ENCODE data around the gene CCDC18.
"Not testable (repeated sequence)": the region's sequence is repeated elsewhere in the genome, so short reads cannot be mapped to it uniquely, and the experiment has no call there.

The CCDC18 gene

DNA sequence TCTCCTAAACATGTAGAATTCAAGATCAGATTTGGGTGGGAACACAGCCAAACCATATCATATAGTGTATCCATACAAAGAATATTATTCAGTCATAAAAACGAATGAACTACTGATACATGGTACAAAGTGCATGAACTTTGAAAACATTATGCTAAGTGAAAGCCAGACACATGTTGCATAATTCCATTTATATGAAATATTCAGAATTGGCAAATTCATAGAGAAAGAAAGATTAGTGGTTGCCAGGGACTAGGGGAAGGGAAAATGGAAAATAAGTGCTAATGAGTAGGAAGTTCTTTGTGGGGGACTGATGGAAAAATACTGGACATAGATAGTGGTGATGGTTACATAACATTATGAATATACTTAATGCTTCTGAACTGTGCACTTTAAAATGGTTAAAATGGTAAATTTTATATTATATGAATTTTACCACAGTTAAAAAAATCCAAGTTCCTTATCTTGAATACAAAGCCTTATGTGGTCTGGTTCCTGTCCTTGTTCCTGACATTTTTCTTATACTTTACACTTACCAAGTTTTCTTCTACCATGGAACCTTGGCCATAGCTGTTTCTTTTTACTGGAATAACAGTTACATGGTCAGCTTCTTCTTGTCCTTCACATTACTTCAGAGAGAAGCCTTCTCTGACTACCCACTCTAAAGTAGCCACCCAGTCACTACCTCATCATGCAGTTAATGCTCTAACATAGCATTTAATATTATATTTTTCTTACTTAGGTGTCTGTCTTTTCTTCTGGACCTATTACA lies 64.0 kb downstream of the CCDC18 start:
- DNase-seq: no peak

DNA sequence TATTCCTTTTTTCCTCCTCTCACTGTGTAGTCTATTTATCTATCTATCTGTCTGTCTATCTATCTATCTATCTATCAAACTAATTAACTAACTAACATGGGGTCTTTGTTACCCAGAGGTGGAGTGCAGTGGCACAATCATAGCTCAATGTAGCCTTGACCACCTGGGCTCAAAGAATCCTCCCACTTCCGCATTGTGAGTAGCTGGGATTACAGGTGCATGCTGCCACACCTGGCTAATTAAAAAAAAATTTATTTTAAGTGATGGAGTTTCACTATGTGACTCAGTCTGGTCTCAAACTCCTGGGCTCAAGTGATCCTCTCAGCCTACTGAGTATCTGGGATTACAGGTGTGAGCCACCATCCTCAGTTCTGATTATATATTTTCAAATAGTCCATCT lies 71.4 kb downstream of the CCDC18 start:
- DNase-seq: no peak

DNA sequence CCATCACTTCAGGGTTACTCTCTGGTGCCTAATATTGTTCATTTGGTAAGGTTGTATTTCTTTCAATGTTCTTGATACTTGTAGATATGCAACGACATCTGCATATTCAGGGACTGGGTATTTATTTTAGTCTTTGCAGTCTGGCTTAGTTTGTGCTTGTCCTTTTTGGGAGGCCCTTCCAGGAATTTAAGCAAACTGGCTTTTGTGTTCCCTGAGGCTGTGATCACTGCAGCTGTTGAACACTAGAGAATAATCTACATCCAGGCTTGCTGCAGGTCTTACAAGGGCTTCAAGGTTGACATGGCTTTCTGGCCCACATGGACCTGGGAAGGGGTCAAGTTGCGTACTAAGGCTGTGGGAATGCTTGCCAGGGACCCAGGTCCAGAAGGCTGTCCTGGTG lies 72.1 kb downstream of the CCDC18 start:
- no peak for DNase-seq

GRCh38 chr1:93253516-93253915 lies 73.0 kb downstream of the CCDC18 start:
- no peak for DNase-seq

- no peak for DNase-seq
These were observed 74.9 kb downstream of the CCDC18 start for GRCh38 chr1:93255222-93256079.

- no peak for DNase-seq
These were observed 75.9 kb downstream of the CCDC18 start for GRCh38 chr1:93256433-93256832.

GRCh38 chr1:93257889-93258288 lies 77.4 kb downstream of the CCDC18 start:
- no peak for DNase-seq

DNA sequence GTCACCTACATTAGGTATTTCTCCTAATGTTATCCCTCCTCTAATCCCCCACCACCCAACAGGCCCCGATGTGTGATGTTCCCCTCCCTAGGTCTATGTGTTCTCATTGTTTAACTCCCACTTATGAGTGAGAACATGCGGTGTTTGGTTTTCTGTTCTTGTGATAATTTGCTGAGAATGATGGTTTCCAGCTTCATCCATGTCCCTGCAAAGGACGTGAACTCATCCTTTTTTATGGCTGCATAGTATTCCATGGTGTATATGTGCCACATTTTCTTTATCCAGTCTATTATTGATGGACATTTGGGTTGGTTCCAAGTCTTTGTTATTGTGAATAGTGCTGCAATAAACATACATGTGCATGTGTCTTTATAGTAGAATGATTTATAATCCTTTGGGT lies 80.2 kb downstream of the CCDC18 start:
- not testable (repeated sequence) for DNase-seq

- no peak for DNase-seq
These were observed 82.1 kb downstream of the CCDC18 start for GRCh38 chr1:93262645-93263044.

DNA sequence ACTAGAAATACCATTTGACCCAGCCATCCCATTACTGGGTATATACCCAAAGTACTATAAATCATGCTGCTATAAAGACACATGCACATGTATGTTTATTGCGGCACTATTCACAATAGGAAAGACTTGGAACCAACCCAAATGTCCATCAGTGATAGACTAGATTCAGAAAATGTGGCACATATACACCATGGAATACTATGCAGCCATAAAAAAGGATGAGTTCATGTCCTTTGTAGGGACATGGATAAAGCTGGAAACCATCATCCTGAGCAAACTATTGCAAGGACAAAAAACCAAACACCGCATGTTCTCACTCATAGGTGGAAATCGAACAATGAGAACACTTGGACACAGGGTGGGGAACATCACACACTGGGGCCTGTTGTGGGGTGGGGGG lies 88.4 kb downstream of the CCDC18 start:
- not testable (repeated sequence) for DNase-seq

DNA sequence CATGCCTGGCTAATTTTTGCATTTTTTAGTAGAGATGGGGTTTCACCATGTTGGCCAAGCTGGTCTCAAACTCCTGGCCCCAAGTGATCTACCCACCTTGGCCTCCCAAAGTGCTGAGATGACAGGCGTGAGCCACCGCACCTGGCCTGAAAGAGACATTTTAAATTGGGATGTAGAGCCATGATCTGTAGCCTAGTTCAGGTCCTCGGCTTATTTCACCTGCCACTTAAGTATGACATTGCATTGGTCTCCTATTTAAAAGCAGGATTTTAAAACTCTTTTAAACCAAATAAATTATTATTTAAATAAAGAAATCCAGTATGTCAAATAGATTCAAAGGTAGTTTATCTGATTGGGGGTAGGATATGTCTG lies 94.7 kb downstream of the CCDC18 start:
- not testable (repeated sequence) for DNase-seq

DNA sequence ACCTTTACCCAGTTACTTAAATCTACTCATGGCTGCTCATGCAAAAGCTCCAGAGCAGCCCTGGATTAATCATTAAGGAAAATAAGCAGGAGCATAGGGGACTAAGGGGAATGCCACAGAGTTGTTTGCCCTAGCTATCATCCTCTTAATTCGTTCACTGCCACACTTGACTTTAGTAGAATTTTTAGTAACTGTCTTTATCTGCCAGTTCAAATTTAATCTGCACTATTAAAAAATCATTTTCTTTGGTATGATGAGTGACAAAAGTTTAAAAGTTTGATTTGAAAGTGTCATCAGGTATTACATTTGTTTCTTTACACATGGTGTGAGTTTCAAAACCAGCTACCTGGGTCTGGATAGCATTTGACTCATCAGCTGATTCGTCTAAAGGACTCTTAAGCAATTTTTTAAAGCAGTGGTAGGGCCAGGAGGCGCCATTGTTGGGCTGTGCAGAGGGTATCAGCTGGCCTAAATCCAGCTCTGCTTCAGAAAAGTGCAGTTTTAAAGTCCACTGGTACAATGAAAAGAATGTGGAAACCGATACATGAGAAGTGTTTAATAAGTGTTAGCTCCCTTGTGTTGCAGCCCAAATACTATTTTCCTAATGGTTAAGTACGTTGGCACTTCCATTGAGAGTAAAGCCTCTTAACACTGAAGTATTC lies 95.2 kb downstream of the CCDC18 start:
- no peak for DNase-seq

DNA sequence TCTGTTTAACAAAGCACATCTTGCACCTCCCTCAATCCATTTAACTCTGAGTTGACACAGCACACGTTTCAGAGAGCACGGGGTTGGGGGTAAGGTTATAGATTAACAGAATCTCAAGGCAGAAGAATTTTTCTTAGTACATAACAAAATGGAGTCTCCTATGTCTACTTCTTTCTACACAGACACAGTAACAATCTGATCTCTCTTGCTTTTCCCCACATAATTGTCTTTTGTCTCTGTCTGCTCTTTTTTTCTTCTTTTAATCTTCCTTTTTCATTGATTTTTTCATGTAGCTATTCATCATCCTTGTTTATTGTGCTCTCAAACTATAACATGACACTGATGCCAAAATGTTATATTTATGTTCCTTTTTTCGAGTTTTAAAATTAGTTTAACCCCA lies 97.0 kb downstream of the CCDC18 start:
- not testable (repeated sequence) for DNase-seq

DNA sequence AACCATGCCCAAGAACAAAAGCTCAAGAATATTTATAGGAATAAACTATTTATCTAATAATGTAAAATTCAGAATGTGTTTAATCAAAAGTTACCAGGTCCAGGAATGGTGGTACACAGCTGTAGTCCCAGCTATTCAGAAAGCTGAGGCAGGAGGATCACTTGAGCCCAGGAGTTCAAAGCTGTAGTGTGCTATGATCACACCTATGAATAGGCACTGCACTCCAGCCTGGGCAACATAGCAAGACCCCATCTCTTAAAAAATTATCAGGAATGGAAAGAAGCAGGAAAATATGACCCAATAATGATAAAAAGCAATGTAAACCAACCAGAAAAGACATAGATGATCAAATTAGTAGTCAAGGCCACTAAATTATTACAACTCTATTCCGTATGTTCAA lies 103.0 kb downstream of the CCDC18 start:
- no peak for DNase-seq

- DNase-seq: no peak
These were observed 108.0 kb downstream of the CCDC18 start for GRCh38 chr1:93288558-93288957.

GRCh38 chr1:93296555-93297154 lies 116.1 kb downstream of the CCDC18 start:
- no peak for DNase-seq

DNA sequence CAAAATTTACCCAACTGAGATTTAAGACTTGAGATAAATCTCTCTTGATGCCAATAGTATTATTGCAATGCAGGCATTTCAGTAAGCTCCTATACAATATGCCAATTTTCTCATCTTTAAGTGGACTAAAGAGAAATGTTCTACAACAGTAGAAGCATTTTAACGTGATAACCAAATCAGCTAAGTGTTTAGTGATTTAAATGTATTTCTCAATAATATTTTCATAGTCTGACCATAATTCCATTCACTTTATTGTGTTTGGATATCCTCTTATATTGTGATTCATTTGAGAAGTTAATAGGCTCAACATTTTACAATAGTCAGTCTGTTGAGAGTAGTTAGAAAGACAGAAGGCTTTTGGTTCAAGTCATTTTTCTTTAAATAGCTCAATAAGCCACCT lies 120.6 kb downstream of the CCDC18 start:
- DNase-seq: no peak

DNA sequence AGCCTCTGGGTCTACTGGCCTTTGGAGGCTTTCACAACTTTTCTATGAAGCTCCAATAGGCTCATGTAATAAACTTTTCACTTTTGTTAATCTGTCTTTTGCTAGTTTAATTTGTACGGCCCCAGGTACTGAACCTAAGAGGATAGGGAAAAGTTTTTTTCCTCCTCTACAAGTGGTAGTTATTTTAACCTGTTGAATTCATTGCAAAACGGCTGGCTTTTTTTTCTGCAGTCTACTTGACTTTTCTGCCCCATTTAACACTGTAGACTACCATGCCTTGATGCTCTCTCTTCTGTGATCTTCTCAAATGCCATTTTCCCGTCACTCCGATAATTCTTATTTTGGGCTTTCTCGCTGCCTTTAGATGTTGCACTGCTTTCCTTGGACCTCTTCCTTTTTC lies 121.6 kb downstream of the CCDC18 start:
- DNase-seq: no peak

- DNase-seq: peak; percentile 21
These were observed 124.2 kb downstream of the CCDC18 start for GRCh38 chr1:93304716-93305138.

GRCh38 chr1:93306920-93307319 lies 126.4 kb downstream of the CCDC18 start:
- DNase-seq: no peak

DNA sequence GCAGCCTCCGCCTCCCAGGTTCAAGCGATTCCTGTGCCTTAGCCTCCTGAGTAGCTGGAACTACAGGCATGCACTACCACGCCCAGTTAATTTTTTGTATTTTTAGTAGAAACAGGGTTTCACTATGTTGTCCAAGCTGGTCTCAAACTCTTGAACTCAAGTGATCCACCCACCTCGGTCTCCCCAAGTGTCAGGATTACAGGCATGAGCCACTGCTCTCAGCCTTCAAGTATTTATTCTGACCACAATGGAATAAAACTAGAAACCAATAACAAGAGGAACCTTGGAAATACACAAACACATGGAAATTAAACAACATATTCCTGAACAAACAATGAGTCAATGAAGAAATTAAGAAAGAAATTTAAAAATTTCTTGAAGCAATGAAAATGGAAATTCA lies 132.5 kb downstream of the CCDC18 start:
- no peak for DNase-seq

GRCh38 chr1:93317207-93317606 lies 136.7 kb downstream of the CCDC18 start:
- no peak for DNase-seq

DNA sequence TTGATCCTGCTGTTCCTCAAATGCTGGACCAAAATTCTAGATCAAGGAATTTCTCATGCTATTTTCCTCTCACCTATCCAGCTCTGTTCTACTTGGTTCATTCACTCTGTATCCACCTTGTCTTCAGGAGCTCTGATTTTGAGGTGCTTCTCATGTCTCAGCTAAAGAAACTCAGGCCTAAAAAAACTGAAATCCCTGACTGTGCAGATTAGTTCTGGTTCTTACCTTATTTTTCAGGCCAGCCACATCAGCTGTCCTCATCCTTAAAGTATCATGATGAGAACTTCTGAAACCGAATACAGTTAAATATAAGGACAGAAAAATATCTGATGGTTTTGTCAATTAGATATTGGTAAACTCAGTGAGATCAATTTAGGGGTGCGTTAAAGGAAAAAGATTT lies 137.4 kb downstream of the CCDC18 start:
- DNase-seq: no peak
